ENCODE data around the gene MPZL2. TPM values are rescaled to one million over a fixed set of nuclear protein-coding genes. Genes with fewer than 3 reads are reported as not detected.

Gene MPZL2
- total RNA-seq, 1 donor from 2014 or later, result 0.95 TPM

- H3K4me2 ChIP-seq (ENCODE audit: low read length), result no peak overlapping the region
- no peaks in the 10 kb centered on the region for H3K36me3 Mint-ChIP-seq (ENCODE audit: low read depth, unreplicated experiment)
- H3K27me3 Mint-ChIP-seq (ENCODE audit: low read depth, unreplicated experiment), result peaks cover 25% of the 10 kb centered on the region
- H3K27ac ChIP-seq (ENCODE audit: low read depth, low read length), result no peak overlapping the region
- DNase-seq (ENCODE audit: low read depth), result no peak
- H3K9me3 ChIP-seq (ENCODE audit: insufficient read depth, low read depth, low read length), result no peaks in the 10 kb centered on the region
- H3K4me1 Mint-ChIP-seq (ENCODE audit: low read depth, unreplicated experiment), result no peaks in the 10 kb centered on the region
- H3K27me3 ChIP-seq (ENCODE audit: insufficient read depth, low read length), result peaks cover 15% of the 10 kb centered on the region
- H3K79me2 ChIP-seq (ENCODE audit: insufficient read depth, low read length), result no peaks in the 10 kb centered on the region
- no peak overlapping the region for H3K4me3 ChIP-seq (ENCODE audit: insufficient read depth, low read depth, low read length)
- H3K9me3 Mint-ChIP-seq (ENCODE audit: unreplicated experiment), result no peaks in the 10 kb centered on the region
- H3K36me3 ChIP-seq (ENCODE audit: insufficient read depth, low read length), result no peaks in the 10 kb centered on the region
- no peaks in the 10 kb centered on the region for H4K20me1 ChIP-seq (ENCODE audit: insufficient read depth, low read length)
- H3K4me1 ChIP-seq (ENCODE audit: insufficient read depth, low read length), result no peaks in the 10 kb centered on the region
- no peak overlapping the region for H2AFZ ChIP-seq (ENCODE audit: low read depth, low read length)
- FAIRE-seq, result no peak
- no peak overlapping the region for H3K27ac Mint-ChIP-seq (ENCODE audit: unreplicated experiment)
- TF ChIP-seq CTCF (IDR thresholded peaks at IDR 0.05; ENCODE audit: insufficient read depth, low read depth, low read length) (no peak), EZH2 (IDR thresholded peaks at IDR 0.05; ENCODE audit: insufficient read depth, low read length) (no peak)
- H3K4me3 Mint-ChIP-seq (ENCODE audit: unreplicated experiment), result no peak overlapping the region
- H3K9ac ChIP-seq (ENCODE audit: low read length), result no peak overlapping the region
Observed at GRCh38 chr11:118294053-118294452, 30.0 kb upstream of the MPZL2 start.

DNA sequence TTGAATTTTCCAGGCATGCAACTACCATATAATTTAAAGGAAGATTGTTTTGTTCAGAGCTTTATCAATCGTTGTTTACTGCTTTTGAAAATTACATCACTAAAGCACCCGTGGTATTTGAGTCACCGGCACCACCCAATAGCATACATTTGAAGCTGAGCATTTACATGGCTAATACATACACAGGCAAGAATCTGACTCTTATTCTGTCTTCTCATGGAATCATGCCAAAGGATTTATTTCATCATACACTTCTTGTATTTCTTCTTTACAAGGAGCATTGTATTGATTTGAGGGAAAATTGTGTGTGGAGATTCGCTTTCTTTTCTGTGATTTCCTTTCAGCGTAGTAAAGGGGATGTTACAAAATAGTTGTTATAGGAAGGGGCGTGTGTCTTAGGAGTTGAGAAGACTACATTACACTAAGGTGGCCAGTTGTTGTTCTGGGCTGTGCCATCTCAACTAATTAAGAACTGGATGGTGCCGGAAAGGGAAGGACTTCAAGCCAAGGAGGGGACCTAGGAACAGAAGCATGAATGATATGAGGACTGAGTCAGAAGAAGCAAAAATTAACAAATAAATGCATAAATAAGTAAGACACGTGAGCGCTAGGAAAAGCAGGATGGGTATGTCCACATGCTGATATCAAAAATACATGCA lies 27.5 kb upstream of the MPZL2 start:
- no peaks in the 10 kb centered on the region for H3K9me3 Mint-ChIP-seq (ENCODE audit: unreplicated experiment)
- H3K4me2 ChIP-seq (ENCODE audit: low read length), result no peak overlapping the region
- no peaks in the 10 kb centered on the region for H3K9me3 ChIP-seq (ENCODE audit: insufficient read depth, low read depth, low read length)
- peaks cover 13% of the 10 kb centered on the region for H3K27me3 ChIP-seq (ENCODE audit: insufficient read depth, low read length)
- H3K79me2 ChIP-seq (ENCODE audit: insufficient read depth, low read length), result no peaks in the 10 kb centered on the region
- no peak overlapping the region for H2AFZ ChIP-seq (ENCODE audit: low read depth, low read length)
- DNase-seq (ENCODE audit: low read depth), result no peak
- no peak overlapping the region for H3K27ac ChIP-seq (ENCODE audit: low read depth, low read length)
- no peaks in the 10 kb centered on the region for H4K20me1 ChIP-seq (ENCODE audit: insufficient read depth, low read length)
- no peaks in the 10 kb centered on the region for H3K36me3 ChIP-seq (ENCODE audit: insufficient read depth, low read length)
- no peak for FAIRE-seq
- H3K27ac Mint-ChIP-seq (ENCODE audit: unreplicated experiment), result no peak overlapping the region
- no peaks in the 10 kb centered on the region for H3K4me1 Mint-ChIP-seq (ENCODE audit: low read depth, unreplicated experiment)
- no peaks in the 10 kb centered on the region for H3K36me3 Mint-ChIP-seq (ENCODE audit: low read depth, unreplicated experiment)
- H3K27me3 Mint-ChIP-seq (ENCODE audit: low read depth, unreplicated experiment), result peaks cover 17% of the 10 kb centered on the region
- H3K9ac ChIP-seq (ENCODE audit: low read length), result no peak overlapping the region
- no peak overlapping the region for H3K4me3 ChIP-seq (ENCODE audit: insufficient read depth, low read depth, low read length)
- TF ChIP-seq EZH2 (IDR thresholded peaks at IDR 0.05; ENCODE audit: insufficient read depth, low read length) (no peak), CTCF (IDR thresholded peaks at IDR 0.05; ENCODE audit: insufficient read depth, low read depth, low read length) (no peak)
- H3K4me1 ChIP-seq (ENCODE audit: insufficient read depth, low read length), result no peaks in the 10 kb centered on the region
- H3K4me3 Mint-ChIP-seq (ENCODE audit: unreplicated experiment), result no peak overlapping the region

DNA sequence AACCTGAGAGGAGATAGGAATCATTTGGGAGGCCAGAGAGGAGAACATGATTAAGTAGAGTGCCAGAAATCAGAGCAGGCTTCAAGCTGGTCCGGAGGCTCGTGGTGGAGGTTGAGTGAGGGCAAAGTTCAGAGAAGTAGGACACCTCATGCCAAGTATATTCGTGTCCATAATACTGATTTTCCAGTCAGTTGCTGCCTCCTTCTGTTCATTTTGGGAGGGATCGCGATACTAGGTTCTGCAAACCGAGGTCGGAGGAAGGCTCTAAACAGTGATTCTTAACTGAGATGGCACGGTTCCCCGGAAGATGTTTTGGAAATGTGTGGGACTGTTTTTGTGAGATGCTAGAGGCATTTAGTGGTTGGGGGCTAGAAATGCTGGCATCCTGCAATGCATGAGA lies 26.8 kb upstream of the MPZL2 start:
- H3K27ac Mint-ChIP-seq (ENCODE audit: unreplicated experiment), result no peak overlapping the region
- H3K27ac ChIP-seq (ENCODE audit: low read depth, low read length), result no peak overlapping the region
- no peak for FAIRE-seq

More for the DNA sequence above, 26.8 kb upstream of the MPZL2 start:
- Histone ChIP-seq H3K79me2 (ENCODE audit: insufficient read depth, low read length) (no peaks in the 10 kb centered on the region), H3K4me2 (ENCODE audit: low read length) (no peak overlapping the region), H3K36me3 (ENCODE audit: insufficient read depth, low read length) (no peaks in the 10 kb centered on the region), H3K9me3 (ENCODE audit: insufficient read depth, low read depth, low read length) (no peaks in the 10 kb centered on the region), H3K4me3 (ENCODE audit: insufficient read depth, low read depth, low read length) (no peak overlapping the region), H4K20me1 (ENCODE audit: insufficient read depth, low read length) (no peaks in the 10 kb centered on the region), H2AFZ (ENCODE audit: low read depth, low read length) (no peak overlapping the region), H3K27me3 (ENCODE audit: insufficient read depth, low read length) (peaks cover 16% of the 10 kb centered on the region), H3K4me1 (ENCODE audit: insufficient read depth, low read length) (no peaks in the 10 kb centered on the region), H3K9ac (ENCODE audit: low read length) (no peak overlapping the region)
- no peaks in the 10 kb centered on the region for H3K36me3 Mint-ChIP-seq (ENCODE audit: low read depth, unreplicated experiment)
- H3K4me1 Mint-ChIP-seq (ENCODE audit: low read depth, unreplicated experiment), result no peaks in the 10 kb centered on the region
- peaks cover 17% of the 10 kb centered on the region for H3K27me3 Mint-ChIP-seq (ENCODE audit: low read depth, unreplicated experiment)
- DNase-seq (ENCODE audit: low read depth), result no peak
- H3K9me3 Mint-ChIP-seq (ENCODE audit: unreplicated experiment), result no peaks in the 10 kb centered on the region
- no peak overlapping the region for H3K4me3 Mint-ChIP-seq (ENCODE audit: unreplicated experiment)
- TF ChIP-seq EZH2 (IDR thresholded peaks at IDR 0.05; ENCODE audit: insufficient read depth, low read length) (no peak), CTCF (IDR thresholded peaks at IDR 0.05; ENCODE audit: insufficient read depth, low read depth, low read length) (no peak)
